ENCODE results near the gene PLEKHO1.

The PLEKHO1 gene

GRCh38 chr1:150150133-150151021 lies 661 bp downstream of the PLEKHO1 start:
- DNase-seq, result no peak

GRCh38 chr1:150151291-150152181 lies 1.8 kb downstream of the PLEKHO1 start:
- peak; percentile 87 for DNase-seq

GRCh38 chr1:150152182-150152536 lies 2.4 kb downstream of the PLEKHO1 start:
- no peak for DNase-seq

- no peak for DNase-seq
Observed at GRCh38 chr1:150152772-150153456, 3.2 kb downstream of the PLEKHO1 start.

GRCh38 chr1:150154143-150154542 lies 4.4 kb downstream of the PLEKHO1 start:
- no peak for DNase-seq

GRCh38 chr1:150155413-150156071 lies 5.8 kb downstream of the PLEKHO1 start:
- DNase-seq, result no peak

GRCh38 chr1:150156868-150157603 lies 7.3 kb downstream of the PLEKHO1 start:
- no peak for DNase-seq

- DNase-seq, result peak; percentile 20
Observed at GRCh38 chr1:150159550-150159949, 9.8 kb downstream of the PLEKHO1 start.

GRCh38 chr1:150160964-150161621 lies 11.4 kb downstream of the PLEKHO1 start:
- no peak for DNase-seq

GRCh38 chr1:150161747-150162581 lies 12.2 kb downstream of the PLEKHO1 start:
- no peak for DNase-seq

GRCh38 chr1:150162582-150162861 lies 12.8 kb downstream of the PLEKHO1 start:
- no peak for DNase-seq

- DNase-seq, result peak; percentile 95
Observed at GRCh38 chr1:150162862-150163706, 13.4 kb downstream of the PLEKHO1 start.

GRCh38 chr1:150164224-150164623 lies 14.5 kb downstream of the PLEKHO1 start:
- DNase-seq, result no peak

- DNase-seq, result no peak
Observed at GRCh38 chr1:150164779-150165178, 15.1 kb downstream of the PLEKHO1 start.

GRCh38 chr1:150165622-150166612 lies 16.2 kb downstream of the PLEKHO1 start:
- DNase-seq, result peak; percentile 42

GRCh38 chr1:150168960-150169601 lies 19.4 kb downstream of the PLEKHO1 start:
- DNase-seq, result peak; percentile 26

GRCh38 chr1:150171801-150172200 lies 22.1 kb downstream of the PLEKHO1 start:
- no peak for DNase-seq

- DNase-seq, result no peak
Observed at GRCh38 chr1:150173141-150173585, 23.4 kb downstream of the PLEKHO1 start.
